Measurements from ENCODE around the gene MRPS25.

MRPS25 gene

DNA sequence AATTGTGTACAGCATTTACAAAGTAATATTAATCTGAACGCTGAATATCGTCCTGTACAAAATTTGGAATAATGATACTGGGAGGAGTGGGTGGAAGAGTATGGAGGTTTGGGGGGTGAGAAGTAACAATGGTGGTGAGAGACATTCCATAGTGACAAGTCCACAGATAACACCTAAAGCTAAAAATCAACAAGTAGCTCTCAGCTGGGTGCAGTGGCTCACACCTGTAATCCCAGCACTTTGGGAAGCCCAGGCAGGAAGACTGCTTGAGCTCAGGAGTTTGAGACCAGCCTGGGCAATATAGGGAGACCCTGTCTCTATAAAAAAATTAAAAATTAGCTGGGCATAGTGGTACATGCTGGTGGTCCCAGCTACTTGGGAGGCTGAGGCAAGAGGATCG lies 5.1 kb downstream of the MRPS25 start:
- Histone ChIP-seq H3K9ac (ENCODE audit: low read length) (no peak overlapping the region), H3K4me3 (ENCODE audit: low read depth, low read length, poor library complexity, severe bottlenecking) (no peak overlapping the region), H3K27ac (ENCODE audit: low read depth, low read length, poor library complexity, severe bottlenecking) (no peak overlapping the region), H3K9me3 (ENCODE audit: low read length) (no peaks in the 10 kb centered on the region), H3K4me2 (ENCODE audit: low read length) (no peak overlapping the region), H3K27me3 (ENCODE audit: insufficient read depth, low read length) (no peaks in the 10 kb centered on the region), H3F3A (ENCODE audit: insufficient read depth, low read length) (no peaks in the 10 kb centered on the region), H3K9me2 (ENCODE audit: low read depth, low read length) (no peaks in the 10 kb centered on the region), H3K36me3 (ENCODE audit: insufficient read depth, low read length) (peaks cover 70% of the 10 kb centered on the region), H3K79me2 (ENCODE audit: insufficient read depth, low read length) (peaks cover 71% of the 10 kb centered on the region), H3K4me1 (ENCODE audit: insufficient read depth, low read length, severe bottlenecking) (peaks cover 20% of the 10 kb centered on the region), H2AFZ (ENCODE audit: low read length) (no peak overlapping the region), H4K20me1 (ENCODE audit: insufficient read depth, low read length) (no peaks in the 10 kb centered on the region)
- no peak for TF ChIP-seq EZH2 (IDR thresholded peaks at IDR 0.05; ENCODE audit: borderline replicate concordance, low read length)
- TF ChIP-seq, protein P1, sequence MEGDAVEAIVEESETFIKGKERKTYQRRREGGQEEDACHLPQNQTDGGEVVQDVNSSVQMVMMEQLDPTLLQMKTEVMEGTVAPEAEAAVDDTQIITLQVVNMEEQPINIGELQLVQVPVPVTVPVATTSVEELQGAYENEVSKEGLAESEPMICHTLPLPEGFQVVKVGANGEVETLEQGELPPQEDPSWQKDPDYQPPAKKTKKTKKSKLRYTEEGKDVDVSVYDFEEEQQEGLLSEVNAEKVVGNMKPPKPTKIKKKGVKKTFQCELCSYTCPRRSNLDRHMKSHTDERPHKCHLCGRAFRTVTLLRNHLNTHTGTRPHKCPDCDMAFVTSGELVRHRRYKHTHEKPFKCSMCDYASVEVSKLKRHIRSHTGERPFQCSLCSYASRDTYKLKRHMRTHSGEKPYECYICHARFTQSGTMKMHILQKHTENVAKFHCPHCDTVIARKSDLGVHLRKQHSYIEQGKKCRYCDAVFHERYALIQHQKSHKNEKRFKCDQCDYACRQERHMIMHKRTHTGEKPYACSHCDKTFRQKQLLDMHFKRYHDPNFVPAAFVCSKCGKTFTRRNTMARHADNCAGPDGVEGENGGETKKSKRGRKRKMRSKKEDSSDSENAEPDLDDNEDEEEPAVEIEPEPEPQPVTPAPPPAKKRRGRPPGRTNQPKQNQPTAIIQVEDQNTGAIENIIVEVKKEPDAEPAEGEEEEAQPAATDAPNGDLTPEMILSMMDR (IDR thresholded peaks at IDR 0.05; ENCODE audit: low read length) = no peak

DNA sequence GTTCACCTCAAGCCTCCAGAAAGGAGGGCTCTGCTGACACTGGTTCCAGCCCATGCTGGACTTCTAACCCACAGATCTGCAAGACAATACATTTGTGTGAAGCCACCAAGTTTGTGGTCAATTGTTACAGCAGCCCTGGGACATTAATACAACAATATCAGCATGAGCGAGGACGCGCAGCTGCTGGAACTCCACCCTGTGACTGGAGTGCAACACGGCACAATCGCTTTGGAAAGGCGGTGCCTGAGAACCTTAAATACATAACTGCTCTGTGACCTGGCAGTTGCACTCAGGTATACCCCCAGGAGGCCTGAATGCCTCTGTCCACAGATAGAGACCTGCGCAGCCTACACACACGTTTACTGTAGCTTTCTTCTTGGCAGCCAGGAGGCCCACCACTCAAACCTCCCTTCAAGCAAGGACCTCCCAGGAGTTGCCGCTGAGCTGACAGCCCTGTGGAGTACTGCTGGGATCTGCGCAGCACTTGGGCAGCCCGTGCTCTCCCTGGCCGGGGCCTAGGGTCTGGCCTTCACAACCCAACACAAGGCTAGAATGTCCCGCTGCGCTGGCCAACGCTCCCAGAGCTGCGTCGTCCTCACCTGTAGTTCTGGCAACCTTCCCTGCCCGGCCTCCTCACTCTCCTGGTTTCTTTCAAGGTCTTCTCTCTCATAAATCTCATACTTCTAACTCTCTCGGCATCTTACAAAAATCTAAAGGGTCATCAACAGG lies 8.3 kb downstream of the MRPS25 start:
- H3K9ac ChIP-seq (ENCODE audit: low read length) = no peak overlapping the region
- peaks cover 82% of the 10 kb centered on the region for H3K36me3 ChIP-seq (ENCODE audit: insufficient read depth, low read length)

DNA sequence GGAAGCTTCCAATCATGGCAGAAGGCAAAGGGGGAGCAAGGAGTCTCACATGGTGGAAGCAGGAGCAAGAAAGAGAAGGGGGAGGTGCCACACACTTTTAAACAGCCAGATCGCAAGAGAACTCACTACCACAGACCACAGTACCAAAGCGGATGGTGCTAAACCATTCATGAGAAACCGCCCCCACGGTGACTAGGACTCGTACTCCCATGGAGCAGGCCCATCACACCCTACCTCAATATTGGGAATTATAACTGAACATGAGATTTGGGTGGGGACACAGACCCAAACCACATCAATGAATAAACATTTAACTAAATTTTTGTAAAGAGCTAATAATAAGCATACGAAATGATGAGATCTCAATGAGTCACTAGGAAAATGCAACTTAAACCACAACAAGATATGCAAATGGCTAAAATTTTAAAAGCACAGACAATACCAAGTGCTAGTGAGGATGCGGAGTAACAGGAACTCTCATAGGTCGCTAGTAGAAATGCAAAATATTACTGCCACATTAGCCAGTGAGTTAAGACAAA lies 10.0 kb downstream of the MRPS25 start:
- H3K4me2 ChIP-seq (ENCODE audit: low read length) = no peak overlapping the region
- H3K9me2 ChIP-seq (ENCODE audit: low read depth, low read length) = no peaks in the 10 kb centered on the region
- no peak overlapping the region for H2AFZ ChIP-seq (ENCODE audit: low read length)
- no peak for TF ChIP-seq EZH2 (IDR thresholded peaks at IDR 0.05; ENCODE audit: borderline replicate concordance, low read length)
- TF ChIP-seq, protein P1 (IDR thresholded peaks at IDR 0.05; ENCODE audit: low read length) = no peak
- no peaks in the 10 kb centered on the region for H3K27me3 ChIP-seq (ENCODE audit: insufficient read depth, low read length)
- H3K4me1 ChIP-seq (ENCODE audit: insufficient read depth, low read length, severe bottlenecking) = peaks cover 32% of the 10 kb centered on the region
- no peak overlapping the region for H3K9ac ChIP-seq (ENCODE audit: low read length)
- H3F3A ChIP-seq (ENCODE audit: insufficient read depth, low read length) = 0 out of 2 replicates have a peak, but pooled peaks cover 4% of the 10 kb centered on the region
- H4K20me1 ChIP-seq (ENCODE audit: insufficient read depth, low read length) = no peaks in the 10 kb centered on the region; the same call in 1 of the 2 replicates
- peaks cover 61% of the 10 kb centered on the region for H3K79me2 ChIP-seq (ENCODE audit: insufficient read depth, low read length)
- H3K36me3 ChIP-seq (ENCODE audit: insufficient read depth, low read length) = peaks cover 92% of the 10 kb centered on the region
- no peak overlapping the region for H3K4me3 ChIP-seq (ENCODE audit: low read depth, low read length, poor library complexity, severe bottlenecking)
- H3K27ac ChIP-seq (ENCODE audit: low read depth, low read length, poor library complexity, severe bottlenecking) = peak overlapping the region; percentile 14
- H3K9me3 ChIP-seq (ENCODE audit: low read length) = no peaks in the 10 kb centered on the region

More for the DNA sequence above, 8.3 kb downstream of the MRPS25 start:
- TF ChIP-seq, protein P1 (IDR thresholded peaks at IDR 0.05; ENCODE audit: low read length) = no peak
- TF ChIP-seq EZH2 (IDR thresholded peaks at IDR 0.05; ENCODE audit: borderline replicate concordance, low read length) = no peak
- Histone ChIP-seq H3F3A (ENCODE audit: insufficient read depth, low read length) (no peaks in the 10 kb centered on the region), H4K20me1 (ENCODE audit: insufficient read depth, low read length) (no peaks in the 10 kb centered on the region; the same call in 1 of the 2 replicates), H3K9me3 (ENCODE audit: low read length) (no peaks in the 10 kb centered on the region), H3K4me3 (ENCODE audit: low read depth, low read length, poor library complexity, severe bottlenecking) (no peak overlapping the region), H3K27me3 (ENCODE audit: insufficient read depth, low read length) (no peaks in the 10 kb centered on the region), H3K4me2 (ENCODE audit: low read length) (no peak overlapping the region), H3K79me2 (ENCODE audit: insufficient read depth, low read length) (peaks cover 69% of the 10 kb centered on the region), H3K9me2 (ENCODE audit: low read depth, low read length) (no peaks in the 10 kb centered on the region), H2AFZ (ENCODE audit: low read length) (no peak overlapping the region), H3K27ac (ENCODE audit: low read depth, low read length, poor library complexity, severe bottlenecking) (no peak overlapping the region), H3K4me1 (ENCODE audit: insufficient read depth, low read length, severe bottlenecking) (peaks cover 15% of the 10 kb centered on the region)
